IMR-90 (cell line): ENCODE results near the gene PGBD4. TPM values are rescaled to one million over a fixed set of nuclear protein-coding genes. Genes with fewer than 3 reads are reported as not detected.
A peak's percentile ranks its signal among the peaks of the same experiment; 100 is the strongest.

Source experiments
- ATAC-seq: fragments of 200-7000 bp; cut with Tn5 transposase; 2 replicates; pipeline ENCODE4 v1.9.1; 2020; ENCODE audit warnings: low read depth, mild to moderate bottlenecking, moderate library complexity
- BruUV-seq: library from RNA; stranded (reverse); fragments of 400-500 nt; replicated peaks from 2 replicates; lab custom pipeline; 2021; lab: Mats Ljungman, UMichigan
- CTCF ChIA-PET: fragments of 300-600 bp; formaldehyde crosslinking; extraction: SDS; loops from one replicate; lab custom pipeline; 2021; ENCODE audit warnings: antibody characterized with exemption; lab: Yijun Ruan, JAX
- POLR2A ChIA-PET: fragments of 300-600 bp; sonication (Branson Sonifier 250); formaldehyde crosslinking; loops from one replicate; lab custom pipeline; 2022; ENCODE audit warnings: antibody characterized with exemption; ENCODE audit not compliant: unreplicated experiment; lab: Charles Lee
- DNase-seq: peaks from one replicate; pipeline ENCODE4 v3.0.0; 2013
- H2AFZ ChIP-seq: replicated peaks from 2 replicates; pipeline ENCODE3; 2013; ENCODE audit warnings: low read length, mild to moderate bottlenecking; ENCODE audit not compliant: poor library complexity
- H2AK5ac ChIP-seq: 2 replicates; pipeline ENCODE4 v1.6.1; 2013; ENCODE audit warnings: low read depth, low read length, inconsistent platforms
- H2AK9ac ChIP-seq: replicated peaks from 2 replicates; pipeline ENCODE3; 2013; ENCODE audit warnings: mild to moderate bottlenecking, low read depth, low read length, moderate library complexity; ENCODE audit not compliant: poor library complexity
- H2BK120ac ChIP-seq: 2 replicates; pipeline ENCODE4 v1.6.1; 2013; ENCODE audit warnings: low read depth, low read length, inconsistent platforms
- H2BK15ac ChIP-seq: 3 replicates; pipeline ENCODE4 v1.6.1; 2013; ENCODE audit warnings: low read depth, low read length, inconsistent platforms
- H2BK20ac ChIP-seq: 2 replicates; pipeline ENCODE4 v1.6.1; 2013; ENCODE audit warnings: low read depth, mild to moderate bottlenecking, inconsistent platforms, low read length, moderate library complexity
- H2BK5ac ChIP-seq: 2 replicates; pipeline ENCODE4 v1.6.1; 2013; ENCODE audit warnings: mild to moderate bottlenecking, low read depth, low read length, inconsistent platforms; ENCODE audit not compliant: poor library complexity, severe bottlenecking
- H3K14ac ChIP-seq: replicated peaks from 2 replicates; pipeline ENCODE4 v1.6.1; 2013; ENCODE audit warnings: low read depth, low read length, inconsistent platforms
- H3K18ac ChIP-seq: 2 replicates; pipeline ENCODE4 v1.6.1; 2013; ENCODE audit warnings: low read depth, low read length, control low read depth
- H3K23ac ChIP-seq: 2 replicates; pipeline ENCODE4 v1.6.1; 2013; ENCODE audit warnings: low read depth, low read length, inconsistent platforms
- H3K27ac ChIP-seq: 2 replicates; pipeline ENCODE4 v1.5.1; 2013; ENCODE audit warnings: mild to moderate bottlenecking, control low read depth, low read length; ENCODE audit not compliant: insufficient read depth
- H3K27me3 ChIP-seq: 2 replicates; pipeline ENCODE4 v1.6.1; 2013; ENCODE audit warnings: low read length; ENCODE audit not compliant: control insufficient read depth, insufficient read depth
- H3K36me3 ChIP-seq: 2 replicates; pipeline ENCODE4 v1.6.1; 2013; ENCODE audit warnings: low read length, mixed read lengths; ENCODE audit not compliant: control insufficient read depth, insufficient read depth
- H3K4ac ChIP-seq: 2 replicates; pipeline ENCODE4 v1.6.1; 2013; ENCODE audit warnings: low read depth, low read length, inconsistent platforms
- H3K4me1 ChIP-seq: 2 replicates; pipeline ENCODE4 v1.6.1; 2013; ENCODE audit warnings: low read length, mixed read lengths; ENCODE audit not compliant: control insufficient read depth, insufficient read depth
- H3K4me2 ChIP-seq: 2 replicates; pipeline ENCODE4 v1.6.1; 2013; ENCODE audit warnings: low read depth, mild to moderate bottlenecking, control low read depth, low read length, moderate library complexity
- H3K4me3 ChIP-seq: 2 replicates; pipeline ENCODE4 v1.5.1; 2013; ENCODE audit warnings: low read depth, mild to moderate bottlenecking, control low read depth, low read length, moderate library complexity; ENCODE audit not compliant: insufficient read depth
- H3K56ac ChIP-seq: 2 replicates; pipeline ENCODE4 v1.6.1; 2013; ENCODE audit warnings: low read length, inconsistent platforms; ENCODE audit not compliant: insufficient read depth; ENCODE audit errors: extremely low read depth
- H3K79me1 ChIP-seq, 2 experiments: 2 replicates each; pipeline ENCODE4 v1.6.1; 2013; ENCODE audit warnings: low read length in 2 of 2, inconsistent platforms in 1 of 2, low read depth in 1 of 2
- H3K9ac ChIP-seq: 2 replicates; pipeline ENCODE4 v1.6.1; 2013; ENCODE audit warnings: low read depth, low read length, control low read depth
- H3K9me1 ChIP-seq: 2 replicates; pipeline ENCODE4 v1.6.1; 2013; ENCODE audit warnings: low read length, inconsistent platforms; ENCODE audit not compliant: insufficient read depth
- H3K9me3 ChIP-seq: 2 replicates; pipeline ENCODE4 v1.6.1; 2013; ENCODE audit warnings: low read length; ENCODE audit not compliant: control insufficient read depth, insufficient read depth
- H4K20me1 ChIP-seq: 2 replicates; pipeline ENCODE4 v1.6.1; 2013; ENCODE audit warnings: low read length, inconsistent platforms; ENCODE audit not compliant: insufficient read depth
- H4K5ac ChIP-seq: 2 replicates; pipeline ENCODE4 v1.6.1; 2013; ENCODE audit warnings: mild to moderate bottlenecking, low read depth, low read length, control low read depth
- H4K8ac ChIP-seq, 2 experiments: 2 replicates each; pipeline ENCODE4 v1.6.1; 2013; ENCODE audit warnings: low read depth in 2 of 2, low read length in 2 of 2, control low read depth in 1 of 2, inconsistent platforms in 1 of 2
- H4K91ac ChIP-seq: 2 replicates; pipeline ENCODE4 v1.6.1; 2013; ENCODE audit warnings: low read depth, low read length, inconsistent platforms; ENCODE audit not compliant: insufficient read depth
- CEBPB ChIP-seq: IDR thresholded peaks from 2 replicates; pipeline ENCODE4 v1.6.1; 2012; ENCODE audit warnings: low read depth, low read length, improper control_type of control experiment
- NFE2L2 ChIP-seq: fragments of 150-350 bp; IDR thresholded peaks from 2 replicates; pipeline ENCODE4 v1.6.1; 2016; ENCODE audit warnings: low read depth, mild to moderate bottlenecking, low read length
- WGBS, 2 experiments: methylation state at CpG; one replicate each; pipeline versions ENCODE4 v1.1.5 to v1.1.7; 2013; ENCODE audit warnings: missing lambda C conversion rate in 2 of 2; ENCODE audit not compliant: insufficient read length in 1 of 2; ENCODE audit errors: extremely low coverage in 2 of 2; 5-methylcytosine and 5-hydroxymethylcytosine counted together
- dilution Hi-C: fragments of 300-500 bp; cut with HindIII; formaldehyde crosslinking; loops from one replicate; pipeline ENCODE4 v1.14.3; 2018; ENCODE audit warnings: low sequenced_read_pairs; ENCODE audit not compliant: unreplicated experiment
- in situ Hi-C: fragments of 300-500 bp; cut with MboI; formaldehyde crosslinking; loops from 3 replicates; pipeline ENCODE4 v1.14.3; 2019; ENCODE audit warnings: low sequenced_read_pairs, inconsistent platforms, mixed read lengths
- intact Hi-C: fragments of 100-400 bp; cut with micrococcal nuclease; formaldehyde crosslinking; loops from 2 replicates; pipeline ENCODE4 v1.10.0; 2022
- polyA plus RNA-seq, 3 experiments: library from polyadenylated mRNA; depleted of rRNA; stranded (reverse); fragments of >200 nt; gene quantifications; 2 replicates each; pipeline ENCODE4 v1.2.3, GENCODE V29; 2012; ENCODE audit warnings: low replicate concordance in 1 of 3
- total RNA-seq: library from RNA; depleted of rRNA; stranded (reverse); fragments of >200 nt; gene quantifications from 2 replicates; pipeline ENCODE4 v1.2.3, GENCODE V29; 2012
- TF ChIP-seq, protein P1 (sequence below): fragments of 150-350 bp; IDR thresholded peaks from 2 replicates; pipeline ENCODE4 v1.6.1; 2017; ENCODE audit warnings: mild to moderate bottlenecking, antibody characterized with exemption, low read length, low read depth

PGBD4 gene
- total and polyA plus RNA-seq, 2 of the 4 experiments (the other 2 are of a cell fraction): 0.89 to 1.3 TPM

DNA sequence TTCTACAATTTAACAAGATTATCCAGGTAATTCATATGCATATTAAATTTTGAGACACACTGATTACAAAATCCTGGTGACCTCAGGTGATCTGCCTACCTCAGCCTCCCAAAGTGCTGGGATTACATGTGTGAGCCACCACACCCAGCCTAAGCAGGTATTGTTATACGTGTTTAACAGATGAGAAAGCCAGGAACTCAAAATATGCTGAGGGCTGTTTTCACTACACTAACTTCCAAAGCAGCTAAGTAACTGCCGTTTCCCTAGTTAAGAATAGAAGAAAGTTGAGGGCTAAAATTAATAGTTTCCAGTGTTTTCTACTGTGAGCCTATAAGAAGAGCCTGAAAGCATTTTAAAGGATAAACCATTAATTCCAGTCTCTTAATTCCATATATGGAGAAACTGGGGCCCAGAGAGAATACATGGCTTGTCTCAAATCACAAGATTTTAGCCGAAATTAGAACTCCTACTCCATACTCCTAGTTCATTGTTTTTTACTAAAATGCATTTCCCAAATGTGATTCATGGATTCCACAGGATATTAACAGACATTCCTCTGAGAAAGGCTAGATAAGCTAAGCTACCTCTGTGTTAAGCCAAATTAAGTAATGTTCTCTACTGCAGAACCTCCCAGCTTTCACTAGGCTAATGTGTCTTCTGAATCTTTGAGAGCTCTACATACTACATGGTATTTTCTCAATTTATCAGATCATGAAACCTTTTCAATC lies 45.9 kb upstream of the PGBD4 start:
- Histone ChIP-seq H4K5ac (peak overlapping the region; percentile 96), H3K4me3 (no peak overlapping the region), H3K4me1 (peaks cover 7% of the 10 kb centered on the region), H3K23ac (peak overlapping the region; percentile 87), H3K9me1 (peaks cover 6% of the 10 kb centered on the region), H2AK5ac (peak overlapping the region; percentile 94), H2BK5ac (peak overlapping the region; percentile 93), H3K79me1 (no peaks in the 10 kb centered on the region), H4K91ac (peak overlapping the region; percentile 97), H4K20me1 (no peaks in the 10 kb centered on the region), H2BK20ac (peak overlapping the region; percentile 99), H2BK120ac (peak overlapping the region; percentile 96), H3K9me3 (no peaks in the 10 kb centered on the region), H3K27me3 (no peaks in the 10 kb centered on the region), H2AK9ac (no peak overlapping the region), H3K27ac (peak overlapping the region; percentile 100), H3K14ac (peak overlapping the region; percentile 95), H3K4ac (peak overlapping the region; percentile 98), H4K8ac (peak overlapping the region; percentile 92 to 94), H2BK15ac (peak overlapping the region; percentile 99), H3K18ac (peak overlapping the region; percentile 99), H3K9ac (peak overlapping the region; percentile 93), H3K4me2 (peak overlapping the region; percentile 58), H3K56ac (peak overlapping the region; percentile 79), H3K36me3 (no peaks in the 10 kb centered on the region), H2AFZ (peak overlapping the region; percentile 80)
- intact Hi-C loops: no loop called here
- POLR2A ChIA-PET: no interaction called here
- dilution Hi-C loops: no loop called here
- ATAC-seq (peak; percentile 89), DNase-seq (peak; percentile 85)
- TF ChIP-seq CEBPB (peak; percentile 28; the same call in 1 of the 2 replicates), NFE2L2 (no peak)
- TF ChIP-seq, protein P1, sequence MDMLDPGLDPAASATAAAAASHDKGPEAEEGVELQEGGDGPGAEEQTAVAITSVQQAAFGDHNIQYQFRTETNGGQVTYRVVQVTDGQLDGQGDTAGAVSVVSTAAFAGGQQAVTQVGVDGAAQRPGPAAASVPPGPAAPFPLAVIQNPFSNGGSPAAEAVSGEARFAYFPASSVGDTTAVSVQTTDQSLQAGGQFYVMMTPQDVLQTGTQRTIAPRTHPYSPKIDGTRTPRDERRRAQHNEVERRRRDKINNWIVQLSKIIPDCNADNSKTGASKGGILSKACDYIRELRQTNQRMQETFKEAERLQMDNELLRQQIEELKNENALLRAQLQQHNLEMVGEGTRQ: no peak
- in situ Hi-C loops: no loop called here
- no TSS peak for BruUV-seq
- WGBS, 2 experiments: no CpG with 5 or more reads among the region's 3 CpGs
- CTCF ChIA-PET: interaction anchor here (1.1 kb wide), 1 partner anchor 153 kb away, joined by 4 read pairs; no protein-coding TSS in a partner anchor
